Spleen (tissue), 7 donors: ENCODE results near the gene EFS.
"Not testable (repeated sequence)": the region's sequence is repeated elsewhere in the genome, so short reads cannot be mapped to it uniquely, and the experiment has no call there.

Experiments
- POLR2A ChIP-seq, 3 donors: fragments of 450-650 bp; IDR thresholded peaks; one replicate each; pipeline ENCODE4 v1.5.1; 2017; ENCODE audit warnings: antibody characterized with exemption in 3 of 3, mild to moderate bottlenecking in 1 of 3
- POLR2AphosphoS5 ChIP-seq, 3 donors: sonication (generic); formaldehyde crosslinking; IDR thresholded peaks; one replicate each; pipeline ENCODE4 v1.5.1; 2017; ENCODE audit warnings: antibody characterized with exemption in 3 of 3
- TF ChIP-seq, protein P1 (sequence below), 11 experiments: fragments of 200-600 bp in 7 of 11; fragments of 450-650 bp in 4 of 11; sonication (generic) in 4 of 11; IDR thresholded peaks in 8 of 11; conservative IDR thresholded peaks in 3 of 11; 1 replicate in 7 of 11; 2 replicates in 4 of 11; pipeline versions ENCODE4 v1.4.0 to v1.8.0; 2016 to 2021; ENCODE audit warnings: antibody characterized with exemption in 11 of 11, inconsistent platforms in 4 of 11, mild to moderate bottlenecking in 1 of 11
- donor health status: DM: no; HTN: no; CAD: no; lungs with moderate emphysema.
- donor health status: DM: no; HTN: no; CAD: no.
- donor health status: DM: no; HTN: no; CAD: no.

- TF ChIP-seq, protein P1, sequence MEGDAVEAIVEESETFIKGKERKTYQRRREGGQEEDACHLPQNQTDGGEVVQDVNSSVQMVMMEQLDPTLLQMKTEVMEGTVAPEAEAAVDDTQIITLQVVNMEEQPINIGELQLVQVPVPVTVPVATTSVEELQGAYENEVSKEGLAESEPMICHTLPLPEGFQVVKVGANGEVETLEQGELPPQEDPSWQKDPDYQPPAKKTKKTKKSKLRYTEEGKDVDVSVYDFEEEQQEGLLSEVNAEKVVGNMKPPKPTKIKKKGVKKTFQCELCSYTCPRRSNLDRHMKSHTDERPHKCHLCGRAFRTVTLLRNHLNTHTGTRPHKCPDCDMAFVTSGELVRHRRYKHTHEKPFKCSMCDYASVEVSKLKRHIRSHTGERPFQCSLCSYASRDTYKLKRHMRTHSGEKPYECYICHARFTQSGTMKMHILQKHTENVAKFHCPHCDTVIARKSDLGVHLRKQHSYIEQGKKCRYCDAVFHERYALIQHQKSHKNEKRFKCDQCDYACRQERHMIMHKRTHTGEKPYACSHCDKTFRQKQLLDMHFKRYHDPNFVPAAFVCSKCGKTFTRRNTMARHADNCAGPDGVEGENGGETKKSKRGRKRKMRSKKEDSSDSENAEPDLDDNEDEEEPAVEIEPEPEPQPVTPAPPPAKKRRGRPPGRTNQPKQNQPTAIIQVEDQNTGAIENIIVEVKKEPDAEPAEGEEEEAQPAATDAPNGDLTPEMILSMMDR (IDR thresholded peaks at IDR 0.05 in 8 of 11, conservative IDR thresholded peaks at IDR 0.05 in 3 of 11) = not testable (repeated sequence)
- TF ChIP-seq POLR2A, POLR2AphosphoS5 (IDR thresholded peaks at IDR 0.05): not testable (repeated sequence)
Observed at GRCh38 chr14:23389871-23390270, 24.9 kb upstream of the EFS start.
